ENCODE results near the gene SORBS2. TPM values are rescaled to one million over a fixed set of nuclear protein-coding genes. Genes with fewer than 3 reads are reported as not detected.

The SORBS2 gene
- total RNA-seq, 5 donors from 2014 or later (not counting 1 experiment from before 2014, with no cell fraction given), result 0.15 to 1.9 (median 0.98) TPM; not detected in 1

DNA sequence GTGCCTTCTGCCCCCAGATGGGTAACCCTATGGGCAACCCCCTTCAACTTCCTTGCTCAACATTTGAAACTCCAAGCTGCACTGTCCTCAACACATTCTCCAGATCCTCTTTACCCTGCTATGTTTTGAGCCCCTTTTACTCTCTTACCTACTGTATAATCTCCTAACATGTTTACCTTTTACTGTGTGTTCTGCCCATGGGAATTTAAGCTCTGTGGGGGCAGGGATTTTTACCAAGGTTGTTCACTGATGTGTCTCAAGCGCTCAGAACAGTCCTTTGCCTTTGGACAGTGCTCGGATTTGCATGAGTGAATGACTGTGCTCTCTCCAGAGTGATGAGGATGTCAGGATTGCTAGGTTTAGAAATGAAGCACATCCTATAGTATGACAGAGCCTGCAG lies 53.2 kb downstream of the SORBS2 start:
- Histone ChIP-seq H3K4me1 (ENCODE audit: control insufficient read depth in 1 of 2, extremely low read depth in 1 of 2, insufficient read depth in 2 of 2, low read length in 2 of 2) (no peaks in the 10 kb centered on the region), H3K27ac (ENCODE audit: low read length) (no peak overlapping the region), H3K9me3 (no peaks in the 10 kb centered on the region), H3K27me3 (replicated peaks in 1 of 2; ENCODE audit: control insufficient read depth in 2 of 2, extremely low read depth in 1 of 2, insufficient read depth in 2 of 2, low read length in 1 of 2) (peaks cover 0 to 2% of the 10 kb centered on the region in 2 experiments), H3K36me3 (ENCODE audit: control insufficient read depth in 2 of 2, extremely low read depth in 1 of 2, insufficient read depth in 1 of 2, low read length in 1 of 2) (no peaks in the 10 kb centered on the region), H3K4me3 (ENCODE audit: control insufficient read depth in 1 of 2, extremely low read depth in 1 of 2, low read length in 1 of 2) (no peak overlapping the region)
- ChIA-PET CTCF (no interaction called here), POLR2A (interaction anchor here in 1 of 2 donors (0.6 kb wide), 1 partner anchor 9 kb away, joined by 3 read pairs; no protein-coding TSS in a partner anchor)
- Mint-ChIP-seq H3K9me3 (peaks cover 0 to 3% (median 0%) of the 10 kb centered on the region in 3 donors), H3K27ac (no peak overlapping the region), H3K27me3 (peaks cover 12 to 19% of the 10 kb centered on the region in 2 donors), H3K4me1 (no peaks in the 10 kb centered on the region), H3K4me3 (no peak overlapping the region), H3K36me3 (no peaks in the 10 kb centered on the region)
- DNase-seq (no peak), ATAC-seq (replicated peaks in 1 of 4) (no peak)
- whole genome bisulfite sequencing (ENCODE audit: insufficient coverage), result 33% methylated on average over 1 of the region's 2 CpGs

DNA sequence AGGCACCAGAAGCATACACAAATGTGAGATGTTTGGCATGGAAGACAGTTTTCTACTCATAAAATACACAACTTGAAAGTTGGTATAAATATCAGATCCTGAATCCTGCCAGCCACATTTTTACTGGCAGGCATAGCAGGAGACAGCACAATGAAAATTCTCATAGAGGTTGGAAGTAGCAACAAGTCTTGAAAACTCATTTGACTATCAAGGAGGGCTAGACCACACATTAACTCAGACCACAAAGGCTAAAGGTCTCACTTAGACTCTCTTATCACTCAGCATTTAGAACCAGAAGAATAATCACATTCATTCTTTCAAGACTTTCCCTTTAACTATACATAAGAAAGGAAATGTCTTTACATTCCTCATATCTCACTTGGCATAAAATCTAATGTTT lies 56.5 kb downstream of the SORBS2 start:
- no peaks in the 10 kb centered on the region for H3K36me3 ChIP-seq (ENCODE audit: control insufficient read depth in 2 of 2, extremely low read depth in 1 of 2, insufficient read depth in 1 of 2, low read length in 1 of 2)
- no peaks in the 10 kb centered on the region for H3K9me3 ChIP-seq
- Mint-ChIP-seq H3K4me1 (no peaks in the 10 kb centered on the region), H3K36me3 (no peaks in the 10 kb centered on the region), H3K9me3 (peaks cover 0 to 3% (median 0%) of the 10 kb centered on the region in 3 donors), H3K27me3 (peaks cover 3 to 12% of the 10 kb centered on the region in 2 donors), H3K4me3 (no peak overlapping the region), H3K27ac (no peak overlapping the region)
- ATAC-seq (replicated peaks in 1 of 4), result no peak
- ChIA-PET CTCF (no interaction called here), POLR2A (no interaction called here)
- no peak for DNase-seq
- H3K27ac ChIP-seq (ENCODE audit: low read length), result no peak overlapping the region
- no peaks in the 10 kb centered on the region for H3K27me3 ChIP-seq (replicated peaks in 1 of 2; ENCODE audit: control insufficient read depth in 2 of 2, extremely low read depth in 1 of 2, insufficient read depth in 2 of 2, low read length in 1 of 2)
- H3K4me1 ChIP-seq (ENCODE audit: control insufficient read depth in 1 of 2, extremely low read depth in 1 of 2, insufficient read depth in 2 of 2, low read length in 2 of 2), result no peaks in the 10 kb centered on the region
- no peak overlapping the region for H3K4me3 ChIP-seq (ENCODE audit: control insufficient read depth in 1 of 2, extremely low read depth in 1 of 2, low read length in 1 of 2)

DNA sequence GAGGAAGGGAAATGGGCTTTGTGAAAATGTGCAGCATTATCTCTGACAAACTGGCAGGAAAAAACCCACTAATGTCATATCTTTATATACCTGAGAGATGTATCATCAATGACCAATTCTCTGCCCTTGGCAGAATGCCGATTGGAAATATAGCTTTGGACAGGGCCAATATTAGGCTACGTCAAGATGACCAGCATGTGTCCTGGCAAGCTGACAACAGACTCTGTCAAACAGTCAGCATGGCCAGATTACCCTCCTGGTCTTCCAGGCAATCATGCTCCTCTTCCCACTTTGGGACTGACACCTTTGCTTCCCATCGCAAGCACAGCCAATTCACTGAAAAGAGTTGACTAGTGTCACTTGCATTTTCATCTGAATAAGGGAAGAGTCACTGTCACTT lies 57.0 kb downstream of the SORBS2 start:
- POLR2A ChIA-PET, result no interaction called here
- DNase-seq (no peak), ATAC-seq (replicated peaks in 1 of 4) (no peak)
- no peaks in the 10 kb centered on the region for H3K4me1 Mint-ChIP-seq
- peaks cover 0 to 9% of the 10 kb centered on the region in 2 donors for H3K27me3 Mint-ChIP-seq
- peaks cover 0 to 3% (median 0%) of the 10 kb centered on the region in 3 donors for H3K9me3 Mint-ChIP-seq
- Histone ChIP-seq H3K4me1 (ENCODE audit: control insufficient read depth in 1 of 2, extremely low read depth in 1 of 2, insufficient read depth in 2 of 2, low read length in 2 of 2) (no peaks in the 10 kb centered on the region), H3K36me3 (ENCODE audit: control insufficient read depth in 2 of 2, extremely low read depth in 1 of 2, insufficient read depth in 1 of 2, low read length in 1 of 2) (no peaks in the 10 kb centered on the region), H3K9me3 (no peaks in the 10 kb centered on the region), H3K4me3 (ENCODE audit: control insufficient read depth in 1 of 2, extremely low read depth in 1 of 2, low read length in 1 of 2) (no peak overlapping the region), H3K27me3 (replicated peaks in 1 of 2; ENCODE audit: control insufficient read depth in 2 of 2, extremely low read depth in 1 of 2, insufficient read depth in 2 of 2, low read length in 1 of 2) (no peaks in the 10 kb centered on the region), H3K27ac (ENCODE audit: low read length) (no peak overlapping the region)
- H3K36me3 Mint-ChIP-seq, result no peaks in the 10 kb centered on the region
- no peak overlapping the region for H3K27ac Mint-ChIP-seq
- H3K4me3 Mint-ChIP-seq, result no peak overlapping the region
- CTCF ChIA-PET, result interaction anchor here in 1 of 2 donors (0.7 kb wide), 1 partner anchor 410 kb away, joined by 3 read pairs; no protein-coding TSS in a partner anchor
- WGBS (ENCODE audit: insufficient coverage), result 74% methylated on average over 3 of the region's 3 CpGs

DNA sequence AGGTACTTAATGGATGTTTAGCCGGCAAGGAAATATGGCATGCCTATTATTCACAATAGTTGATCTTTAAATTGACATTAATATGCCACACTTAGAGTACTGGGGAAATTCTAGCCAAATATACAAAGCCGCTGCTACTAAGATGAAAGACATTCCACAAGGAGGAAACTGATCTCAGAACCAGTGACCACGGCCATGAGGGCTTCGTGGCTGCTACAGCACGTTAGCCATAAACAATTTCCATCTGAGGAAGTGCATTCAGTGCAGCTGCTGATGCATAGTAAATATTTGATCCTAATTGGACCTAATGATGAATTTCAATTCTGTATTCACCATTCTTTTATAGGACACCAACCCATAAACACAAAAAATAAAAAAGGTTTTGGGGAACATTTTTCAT lies 59.1 kb downstream of the SORBS2 start:
- no peaks in the 10 kb centered on the region for H3K36me3 ChIP-seq (ENCODE audit: control insufficient read depth in 2 of 2, extremely low read depth in 1 of 2, insufficient read depth in 1 of 2, low read length in 1 of 2)
- DNase-seq, result no peak
- 27% methylated on average over 3 of the region's 5 CpGs for WGBS (ENCODE audit: insufficient coverage)
- H3K27me3 ChIP-seq (replicated peaks in 1 of 2; ENCODE audit: control insufficient read depth in 2 of 2, extremely low read depth in 1 of 2, insufficient read depth in 2 of 2, low read length in 1 of 2), result peaks cover 0 to 8% of the 10 kb centered on the region in 2 experiments
- no peaks in the 10 kb centered on the region for H3K4me1 Mint-ChIP-seq
- H3K9me3 ChIP-seq, result no peaks in the 10 kb centered on the region
- H3K4me3 ChIP-seq (ENCODE audit: control insufficient read depth in 1 of 2, extremely low read depth in 1 of 2, low read length in 1 of 2), result no peak overlapping the region
- no peak overlapping the region for H3K27ac Mint-ChIP-seq
- peaks cover 0 to 3% (median 0%) of the 10 kb centered on the region in 3 donors for H3K9me3 Mint-ChIP-seq
- H3K27me3 Mint-ChIP-seq, result peaks cover 0 to 9% of the 10 kb centered on the region in 2 donors
- CTCF ChIA-PET, result no interaction called here
- no peaks in the 10 kb centered on the region for H3K4me1 ChIP-seq (ENCODE audit: control insufficient read depth in 1 of 2, extremely low read depth in 1 of 2, insufficient read depth in 2 of 2, low read length in 2 of 2)
- H3K4me3 Mint-ChIP-seq, result no peak overlapping the region
- POLR2A ChIA-PET, result no interaction called here
- H3K27ac ChIP-seq (ENCODE audit: low read length), result no peak overlapping the region
- no peaks in the 10 kb centered on the region for H3K36me3 Mint-ChIP-seq
- ATAC-seq (replicated peaks in 1 of 4), result no peak

DNA sequence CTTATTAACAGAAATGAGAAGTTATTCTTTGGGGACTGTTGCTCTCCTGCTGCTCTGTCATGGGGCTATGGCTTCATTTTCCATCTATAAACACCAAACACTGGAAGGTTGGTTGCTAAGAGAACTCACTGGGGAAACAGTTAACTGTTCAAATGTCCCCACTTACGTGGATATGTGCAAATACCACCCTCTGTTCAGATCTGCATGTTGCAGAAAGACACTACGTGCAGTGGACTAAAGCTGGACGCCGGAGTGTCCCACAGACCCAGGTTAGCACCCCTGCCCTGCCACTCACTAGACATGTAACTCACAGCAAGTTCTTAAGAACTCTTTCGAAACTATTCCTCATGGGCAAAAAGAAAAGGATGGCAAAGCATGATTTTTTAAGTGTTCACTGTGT lies 62.1 kb downstream of the SORBS2 start:
- H3K27me3 Mint-ChIP-seq, result peaks cover 6 to 10% of the 10 kb centered on the region in 2 donors
- ChIA-PET POLR2A (no interaction called here), CTCF (no interaction called here)
- no peaks in the 10 kb centered on the region for H3K4me1 ChIP-seq (ENCODE audit: control insufficient read depth in 1 of 2, extremely low read depth in 1 of 2, insufficient read depth in 2 of 2, low read length in 2 of 2)
- H3K27ac Mint-ChIP-seq, result no peak overlapping the region
- H3K4me3 ChIP-seq (ENCODE audit: control insufficient read depth in 1 of 2, extremely low read depth in 1 of 2, low read length in 1 of 2), result no peak overlapping the region
- H3K27me3 ChIP-seq (replicated peaks in 1 of 2; ENCODE audit: control insufficient read depth in 2 of 2, extremely low read depth in 1 of 2, insufficient read depth in 2 of 2, low read length in 1 of 2), result peaks cover 2 to 10% of the 10 kb centered on the region in 2 experiments
- no peak overlapping the region for H3K27ac ChIP-seq (ENCODE audit: low read length)
- no peaks in the 10 kb centered on the region for H3K4me1 Mint-ChIP-seq
- no peaks in the 10 kb centered on the region for H3K36me3 ChIP-seq (ENCODE audit: control insufficient read depth in 2 of 2, extremely low read depth in 1 of 2, insufficient read depth in 1 of 2, low read length in 1 of 2)
- H3K9me3 Mint-ChIP-seq, result peaks cover 0 to 3% (median 0%) of the 10 kb centered on the region in 3 donors
- H3K9me3 ChIP-seq, result no peaks in the 10 kb centered on the region
- no peaks in the 10 kb centered on the region for H3K36me3 Mint-ChIP-seq
- ATAC-seq (replicated peaks in 1 of 4) (no peak), DNase-seq (no peak)
- WGBS (ENCODE audit: insufficient coverage), result 77% methylated on average over 3 of the region's 5 CpGs
- no peak overlapping the region for H3K4me3 Mint-ChIP-seq

DNA sequence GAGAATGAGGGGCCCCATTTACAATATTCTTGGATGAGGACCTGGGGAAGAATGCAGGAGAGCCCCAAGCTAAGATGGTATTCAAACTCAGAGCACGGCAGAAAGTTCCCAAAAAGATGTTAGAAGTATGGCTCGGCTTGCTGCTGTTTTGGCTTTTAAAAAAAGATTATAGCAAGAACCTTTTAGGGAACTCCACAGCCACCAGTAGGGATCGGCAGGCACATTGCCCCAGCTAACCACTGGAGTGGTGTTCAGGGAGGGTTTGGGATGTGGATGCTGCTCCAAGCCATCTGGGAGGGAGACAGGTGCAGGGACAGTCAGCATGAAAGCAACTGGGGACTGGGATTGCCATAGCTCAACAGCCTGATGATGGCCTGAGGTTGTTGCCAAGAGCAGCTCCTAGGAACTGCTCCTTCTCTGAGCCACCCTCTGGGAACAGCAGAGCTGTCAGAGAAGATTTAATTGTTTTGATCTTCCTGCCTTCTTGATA lies 63.0 kb downstream of the SORBS2 start:
- no peak overlapping the region for H3K4me3 Mint-ChIP-seq
- no peaks in the 10 kb centered on the region for H3K4me1 ChIP-seq (ENCODE audit: control insufficient read depth in 1 of 2, extremely low read depth in 1 of 2, insufficient read depth in 2 of 2, low read length in 2 of 2)
- DNase-seq (no peak), ATAC-seq (replicated peaks in 1 of 4) (no peak)
- peaks cover 2 to 11% of the 10 kb centered on the region in 2 experiments for H3K27me3 ChIP-seq (replicated peaks in 1 of 2; ENCODE audit: control insufficient read depth in 2 of 2, extremely low read depth in 1 of 2, insufficient read depth in 2 of 2, low read length in 1 of 2)
- no peak overlapping the region for H3K4me3 ChIP-seq (ENCODE audit: control insufficient read depth in 1 of 2, extremely low read depth in 1 of 2, low read length in 1 of 2)
- POLR2A ChIA-PET, result no interaction called here
- WGBS (ENCODE audit: insufficient coverage), result 85% methylated on average over 3 of the region's 3 CpGs
- H3K36me3 ChIP-seq (ENCODE audit: control insufficient read depth in 2 of 2, extremely low read depth in 1 of 2, insufficient read depth in 1 of 2, low read length in 1 of 2), result no peaks in the 10 kb centered on the region
- H3K9me3 Mint-ChIP-seq, result peaks cover 0 to 2% (median 0%) of the 10 kb centered on the region in 3 donors
- H3K36me3 Mint-ChIP-seq, result no peaks in the 10 kb centered on the region
- H3K4me1 Mint-ChIP-seq, result peaks cover 0 to 4% (median 0%) of the 10 kb centered on the region in 3 donors
- CTCF ChIA-PET, result no interaction called here
- H3K27me3 Mint-ChIP-seq, result peaks cover 10 to 11% of the 10 kb centered on the region in 2 donors
- no peak overlapping the region for H3K27ac Mint-ChIP-seq
- no peaks in the 10 kb centered on the region for H3K9me3 ChIP-seq
- no peak overlapping the region for H3K27ac ChIP-seq (ENCODE audit: low read length)

DNA sequence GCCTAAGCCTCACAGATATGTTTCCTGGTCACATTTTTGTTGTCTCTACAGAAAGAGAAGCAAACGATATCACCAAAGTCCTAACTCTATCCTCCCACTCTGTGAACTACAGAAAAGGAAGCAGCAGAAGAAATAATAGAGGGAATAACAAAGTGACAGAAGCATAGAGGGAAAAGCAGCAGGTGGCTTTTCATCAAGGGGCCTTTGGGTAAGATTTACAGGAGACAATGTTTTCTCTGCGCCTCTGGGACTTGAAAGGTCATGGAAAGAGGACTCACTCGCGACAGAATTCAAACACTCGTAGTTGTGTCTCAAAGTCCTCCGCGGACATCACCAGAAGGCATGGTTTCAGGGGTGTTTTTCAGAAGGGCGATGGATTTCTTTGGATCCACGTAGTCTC lies 66.1 kb downstream of the SORBS2 start:
- ATAC-seq (replicated peaks in 1 of 4) (no peak), DNase-seq (no peak)
- Histone ChIP-seq H3K27ac (ENCODE audit: low read length) (no peak overlapping the region), H3K4me3 (ENCODE audit: control insufficient read depth in 1 of 2, extremely low read depth in 1 of 2, low read length in 1 of 2) (no peak overlapping the region), H3K4me1 (ENCODE audit: control insufficient read depth in 1 of 2, extremely low read depth in 1 of 2, insufficient read depth in 2 of 2, low read length in 2 of 2) (no peaks in the 10 kb centered on the region), H3K27me3 (replicated peaks in 1 of 2; ENCODE audit: control insufficient read depth in 2 of 2, extremely low read depth in 1 of 2, insufficient read depth in 2 of 2, low read length in 1 of 2) (peaks cover 2 to 14% of the 10 kb centered on the region in 2 experiments), H3K9me3 (no peaks in the 10 kb centered on the region), H3K36me3 (ENCODE audit: control insufficient read depth in 2 of 2, extremely low read depth in 1 of 2, insufficient read depth in 1 of 2, low read length in 1 of 2) (no peaks in the 10 kb centered on the region)
- peaks cover 0 to 5% (median 0%) of the 10 kb centered on the region in 3 donors for H3K4me1 Mint-ChIP-seq
- ChIA-PET POLR2A (no interaction called here), CTCF (no interaction called here)
- 94% methylated on average over 8 of the region's 9 CpGs for WGBS (ENCODE audit: insufficient coverage)
- H3K9me3 Mint-ChIP-seq, result no peaks in the 10 kb centered on the region
- peaks cover 10 to 11% of the 10 kb centered on the region in 2 donors for H3K27me3 Mint-ChIP-seq
- H3K4me3 Mint-ChIP-seq, result no peak overlapping the region
- no peak overlapping the region for H3K27ac Mint-ChIP-seq
- H3K36me3 Mint-ChIP-seq, result no peaks in the 10 kb centered on the region
